PC-9 (cell line): Measurements from ENCODE around the gene BCAS3. TPM values are rescaled to one million over a fixed set of nuclear protein-coding genes. Genes with fewer than 3 reads are reported as not detected.
"Not testable (repeated sequence)": the region's sequence is repeated elsewhere in the genome, so short reads cannot be mapped to it uniquely, and the experiment has no call there.

Source experiments
- BruUV-seq: library from RNA; stranded (reverse); fragments of 400-500 nt; replicated peaks from 2 replicates; lab custom pipeline; 2021; lab: Mats Ljungman, UMichigan
- CTCF ChIA-PET: fragments of 300-600 bp; sonication (Branson Sonifier 250); formaldehyde crosslinking; loops from one replicate; lab custom pipeline; 2022; ENCODE audit warnings: antibody characterized with exemption; lab: Charles Lee
- POLR2A ChIA-PET: fragments of 300-600 bp; sonication (Branson Sonifier 250); formaldehyde crosslinking; loops from one replicate; lab custom pipeline; 2022; ENCODE audit warnings: antibody characterized with exemption; ENCODE audit not compliant: unreplicated experiment; lab: Charles Lee
- DNase-seq, 2 experiments: peaks; one replicate each; pipeline versions ENCODE4 v3.0.0 to v3.0.0-alpha.2; 2015 to 2022; ENCODE audit warnings: mixed read lengths in 1 of 2
- H2AFZ ChIP-seq: fragments of 200-600 bp; sonication (generic); 2 replicates; pipeline ENCODE4 v1.8.1; 2017; ENCODE audit warnings: antibody characterized with exemption
- H3F3A ChIP-seq: fragments of 200-600 bp; sonication (generic); 2 replicates; pipeline ENCODE4 v1.8.1; 2017; ENCODE audit warnings: antibody characterized with exemption, mild to moderate bottlenecking, low read depth; ENCODE audit not compliant: insufficient read depth
- H3K27ac ChIP-seq: fragments of 200-600 bp; sonication (generic); 2 replicates; pipeline ENCODE4 v1.6.1; 2016; ENCODE audit warnings: mixed run types
- H3K27me3 ChIP-seq: fragments of 200-600 bp; sonication (generic); 2 replicates; pipeline ENCODE4 v1.6.1; 2016; ENCODE audit warnings: low read depth, mixed run types; ENCODE audit not compliant: insufficient read depth
- H3K36me3 ChIP-seq: fragments of 200-600 bp; sonication (generic); 2 replicates; pipeline ENCODE4 v1.6.1; 2016; ENCODE audit warnings: low read depth, mixed run types
- H3K4me1 ChIP-seq: fragments of 200-600 bp; sonication (generic); replicated peaks from 2 replicates; pipeline ENCODE4 v1.6.1; 2016; ENCODE audit warnings: mixed run types; ENCODE audit not compliant: insufficient read depth
- H3K4me2 ChIP-seq: fragments of 200-600 bp; sonication (generic); 2 replicates; pipeline ENCODE4 v1.6.1; 2017; ENCODE audit warnings: mixed run types
- H3K4me3 ChIP-seq: fragments of 200-600 bp; sonication (generic); 2 replicates; pipeline ENCODE4 v1.6.1; 2016; ENCODE audit warnings: mixed run types
- H3K79me2 ChIP-seq: fragments of 200-600 bp; sonication (generic); 2 replicates; pipeline ENCODE4 v1.6.1; 2017; ENCODE audit warnings: low read depth, mixed run types
- H3K9me2 ChIP-seq: fragments of 200-600 bp; sonication (generic); 2 replicates; pipeline ENCODE4 v1.8.1; 2017; ENCODE audit warnings: mild to moderate bottlenecking; ENCODE audit not compliant: insufficient read depth
- H3K9me3 ChIP-seq: fragments of 200-600 bp; sonication (generic); 2 replicates; pipeline ENCODE4 v1.8.1; 2016; ENCODE audit warnings: low read depth; ENCODE audit not compliant: insufficient read depth
- H4K20me1 ChIP-seq: fragments of 200-600 bp; sonication (generic); 2 replicates; pipeline ENCODE4 v1.8.1; 2017; ENCODE audit not compliant: insufficient read depth
- EZH2 ChIP-seq: fragments of 200-600 bp; sonication (generic); IDR thresholded peaks from 2 replicates; pipeline ENCODE4 v1.8.0; 2017; ENCODE audit warnings: antibody characterized with exemption, low read depth
- intact Hi-C: fragments of 100-400 bp; cut with micrococcal nuclease; formaldehyde crosslinking; loops from one replicate; pipeline ENCODE4 v1.10.0; 2022; ENCODE audit not compliant: unreplicated experiment
- total RNA-seq: library from RNA; stranded (reverse); gene quantifications from 2 replicates; pipeline ENCODE4 v1.2.3, GENCODE V29; 2021
- TF ChIP-seq, protein P1 (sequence below): fragments of 200-600 bp; sonication (generic); conservative IDR thresholded peaks from 2 replicates; pipeline ENCODE4 v1.6.1; 2017; ENCODE audit warnings: mixed run types, antibody characterized with exemption, mild to moderate bottlenecking, moderate library complexity

The BCAS3 gene
- total RNA-seq, 1 experiment from 2014 or later = 26.0 TPM

DNA sequence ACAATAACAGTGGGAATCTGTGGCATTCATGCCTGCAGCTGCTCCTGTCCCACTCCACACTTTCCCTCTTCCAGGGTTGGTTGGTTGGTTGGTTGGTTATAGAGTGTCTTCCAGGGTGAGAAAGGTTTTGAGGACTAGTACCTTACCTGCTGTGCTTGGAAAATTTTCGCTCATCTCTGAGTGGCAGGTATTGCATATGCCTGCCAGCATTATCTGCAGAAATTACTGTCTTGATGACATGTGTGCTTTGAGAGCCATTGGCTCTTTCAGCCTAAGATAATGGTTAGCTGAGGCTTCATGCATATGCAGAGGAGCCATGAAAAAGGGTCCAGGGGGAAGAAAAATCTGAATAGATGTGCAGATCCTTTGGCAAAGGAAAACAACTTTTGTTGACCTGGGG, 131.8 kb downstream of the BCAS3 start:
- intact Hi-C loops = no loop called here
- Histone ChIP-seq H3K4me3 (no peak overlapping the region), H3K9me2 (no peaks in the 10 kb centered on the region), H3K36me3 (no peaks in the 10 kb centered on the region), H3K9me3 (no peaks in the 10 kb centered on the region), H3K4me2 (no peak overlapping the region), H3K79me2 (no peaks in the 10 kb centered on the region), H4K20me1 (no peaks in the 10 kb centered on the region), H3K4me1 (no peaks in the 10 kb centered on the region), H3F3A (no peaks in the 10 kb centered on the region), H2AFZ (no peak overlapping the region), H3K27ac (no peak overlapping the region), H3K27me3 (no peaks in the 10 kb centered on the region)
- CTCF ChIA-PET = no interaction called here
- no peak for TF ChIP-seq EZH2
- TF ChIP-seq, protein P1, sequence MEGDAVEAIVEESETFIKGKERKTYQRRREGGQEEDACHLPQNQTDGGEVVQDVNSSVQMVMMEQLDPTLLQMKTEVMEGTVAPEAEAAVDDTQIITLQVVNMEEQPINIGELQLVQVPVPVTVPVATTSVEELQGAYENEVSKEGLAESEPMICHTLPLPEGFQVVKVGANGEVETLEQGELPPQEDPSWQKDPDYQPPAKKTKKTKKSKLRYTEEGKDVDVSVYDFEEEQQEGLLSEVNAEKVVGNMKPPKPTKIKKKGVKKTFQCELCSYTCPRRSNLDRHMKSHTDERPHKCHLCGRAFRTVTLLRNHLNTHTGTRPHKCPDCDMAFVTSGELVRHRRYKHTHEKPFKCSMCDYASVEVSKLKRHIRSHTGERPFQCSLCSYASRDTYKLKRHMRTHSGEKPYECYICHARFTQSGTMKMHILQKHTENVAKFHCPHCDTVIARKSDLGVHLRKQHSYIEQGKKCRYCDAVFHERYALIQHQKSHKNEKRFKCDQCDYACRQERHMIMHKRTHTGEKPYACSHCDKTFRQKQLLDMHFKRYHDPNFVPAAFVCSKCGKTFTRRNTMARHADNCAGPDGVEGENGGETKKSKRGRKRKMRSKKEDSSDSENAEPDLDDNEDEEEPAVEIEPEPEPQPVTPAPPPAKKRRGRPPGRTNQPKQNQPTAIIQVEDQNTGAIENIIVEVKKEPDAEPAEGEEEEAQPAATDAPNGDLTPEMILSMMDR = no peak
- POLR2A ChIA-PET = no interaction called here
- DNase-seq = no peak
- no TSS peak for BruUV-seq

DNA sequence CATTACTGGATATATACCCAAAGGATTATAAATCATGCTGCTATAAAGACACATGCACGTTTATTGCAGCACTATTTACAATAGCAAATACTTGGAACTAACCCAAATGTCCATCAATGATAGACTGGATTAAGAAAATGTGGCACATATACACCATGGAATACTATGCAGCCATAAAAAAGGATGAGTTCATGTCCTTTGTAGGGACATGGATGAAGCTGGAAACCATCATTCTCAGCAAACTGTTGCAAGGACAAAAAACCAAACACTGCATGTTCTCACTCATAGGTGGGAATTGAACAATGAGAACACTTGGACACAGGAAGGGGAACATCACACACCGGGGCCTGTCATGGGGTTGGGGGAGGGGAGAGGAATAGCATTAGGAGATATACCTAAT, 137.3 kb downstream of the BCAS3 start:
- CTCF ChIA-PET, H4K20me1 ChIP-seq, POLR2A ChIA-PET, H3K9me3 ChIP-seq, H3F3A ChIP-seq, BruUV-seq, H2AFZ ChIP-seq, H3K27ac ChIP-seq, H3K79me2 ChIP-seq, H3K36me3 ChIP-seq, H3K4me3 ChIP-seq, DNase-seq, H3K27me3 ChIP-seq, H3K4me2 ChIP-seq, H3K9me2 ChIP-seq, intact Hi-C loops, H3K4me1 ChIP-seq: not testable (repeated sequence)

DNA sequence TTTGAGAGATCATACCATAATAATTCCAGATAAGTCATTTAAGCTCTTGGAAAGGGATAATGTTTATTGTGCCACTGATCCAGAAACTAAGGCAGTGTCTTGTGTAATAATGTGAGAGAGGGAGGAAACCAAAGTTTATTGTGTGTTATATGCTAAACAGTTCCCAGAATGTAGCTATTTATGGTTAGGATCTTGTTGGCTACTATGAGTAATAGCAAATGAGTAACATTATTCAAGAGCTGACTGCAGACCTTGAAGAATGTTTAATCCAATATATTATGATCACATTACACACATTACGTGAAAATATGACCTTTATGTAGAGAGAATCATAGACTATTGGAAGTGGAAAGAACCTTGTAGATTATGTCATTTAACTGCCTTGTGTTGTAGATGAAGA, 139.5 kb downstream of the BCAS3 start:
- peak in 1 of 2 experiments; percentile 52 for DNase-seq
- ChIA-PET POLR2A (no interaction called here), CTCF (no interaction called here)
- TF ChIP-seq EZH2 = no peak
- TF ChIP-seq, protein P1 = no peak
- Histone ChIP-seq H3K4me3 (no peak overlapping the region), H3K36me3 (no peaks in the 10 kb centered on the region), H3K4me1 (no peaks in the 10 kb centered on the region), H3K27me3 (no peaks in the 10 kb centered on the region), H3K9me3 (no peaks in the 10 kb centered on the region), H2AFZ (no peak overlapping the region), H3K4me2 (no peak overlapping the region), H3F3A (no peaks in the 10 kb centered on the region), H3K79me2 (no peaks in the 10 kb centered on the region), H3K9me2 (no peaks in the 10 kb centered on the region), H3K27ac (no peak overlapping the region), H4K20me1 (no peaks in the 10 kb centered on the region)
- BruUV-seq = no TSS peak
- intact Hi-C loops = no loop called here

DNA sequence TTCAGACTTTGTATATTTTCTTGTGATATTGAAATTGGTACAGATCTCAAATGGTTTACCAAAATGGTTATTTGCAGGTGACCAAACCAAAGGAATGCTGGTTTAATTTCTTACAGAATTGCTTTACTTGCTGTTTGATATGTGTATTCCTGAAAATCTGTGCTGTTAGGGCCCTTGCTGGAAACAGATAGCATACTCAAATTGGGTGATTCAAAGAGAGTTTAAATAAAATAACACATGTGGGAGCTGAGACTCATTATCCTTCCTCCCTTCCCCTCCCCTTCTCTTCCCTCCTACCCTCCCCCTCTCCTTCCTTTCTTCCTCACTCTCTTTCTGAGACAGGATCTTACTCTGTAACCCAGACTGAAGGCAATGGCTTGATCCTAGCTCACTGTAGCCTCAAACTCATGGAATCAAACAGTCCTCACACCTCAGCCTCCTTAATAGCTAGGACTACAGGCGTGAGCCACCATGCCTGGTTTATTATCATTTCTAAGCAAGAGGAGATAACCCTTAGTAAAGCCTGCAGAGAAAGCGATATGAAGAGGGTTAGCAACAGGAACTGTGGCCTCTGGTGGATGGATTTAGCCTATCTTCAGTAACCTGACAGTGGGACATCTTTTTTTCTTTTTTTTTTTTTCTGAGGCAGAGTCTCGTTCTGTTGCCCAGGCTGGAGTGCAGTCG, 141.9 kb downstream of the BCAS3 start:
- no peak for DNase-seq
- intact Hi-C loops = no loop called here
- no peaks in the 10 kb centered on the region for H3K36me3 ChIP-seq
- H3K27me3 ChIP-seq = no peaks in the 10 kb centered on the region
- CTCF ChIA-PET = no interaction called here
- TF ChIP-seq, protein P1 = no peak
- no peak for TF ChIP-seq EZH2
- H3K9me2 ChIP-seq = no peaks in the 10 kb centered on the region
- no peaks in the 10 kb centered on the region for H3K9me3 ChIP-seq
- no peaks in the 10 kb centered on the region for H4K20me1 ChIP-seq
- H3K79me2 ChIP-seq = no peaks in the 10 kb centered on the region
- H3K4me2 ChIP-seq = no peak overlapping the region
- no peak overlapping the region for H2AFZ ChIP-seq
- no peak overlapping the region for H3K27ac ChIP-seq
- POLR2A ChIA-PET = interaction anchor here (0.8 kb wide), 1 partner anchor 1565 kb away, joined by 10 read pairs; no protein-coding TSS in a partner anchor
- H3F3A ChIP-seq = no peaks in the 10 kb centered on the region
- no TSS peak for BruUV-seq
- H3K4me1 ChIP-seq = no peaks in the 10 kb centered on the region
- no peak overlapping the region for H3K4me3 ChIP-seq
